ENCODE results near the gene FGFR4. TPM values are rescaled to one million over a fixed set of nuclear protein-coding genes. Genes with fewer than 3 reads are reported as not detected.

FGFR4 gene
- total and polyA plus RNA-seq, 2 of the 8 experiments (the other 6 are each of a cell fraction or from before 2014, with no cell fraction given), result 61.4 to 88.4 TPM

DNA sequence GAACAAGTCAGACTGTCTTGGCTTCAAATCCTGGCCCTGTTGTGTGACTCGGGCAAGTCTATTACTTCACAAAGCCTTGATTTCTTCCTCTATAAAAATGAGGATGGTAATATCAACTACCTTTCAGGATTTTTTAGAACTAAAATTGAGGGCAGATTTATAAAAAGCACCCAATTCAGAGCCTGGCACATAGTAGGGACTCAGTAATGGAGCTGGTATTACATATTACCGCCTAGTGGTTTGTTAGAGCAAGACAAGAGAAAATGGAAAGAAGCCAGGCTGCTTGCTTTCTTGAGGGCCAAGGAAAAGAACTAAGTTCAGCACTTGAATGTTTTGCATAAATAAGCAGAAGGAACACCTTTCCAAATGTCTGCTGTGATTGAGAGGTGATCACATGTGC lies 44.8 kb upstream of the FGFR4 start:
- POLR2A ChIA-PET (ENCODE audit: partially characterized antibody), result interaction anchor here (1.1 kb wide), 1 partner anchor 8 kb away, joined by 4 read pairs; no protein-coding TSS in a partner anchor
- DNase-seq (ENCODE audit: low read depth in 1 of 2, low spot score in 2 of 2), result no peak
- TF ChIP-seq ASH2L (IDR thresholded peaks at IDR 0.05; ENCODE audit: low read length), result no peak
- no peak for TF ChIP-seq CEBPB (IDR thresholded peaks at IDR 0.05; ENCODE audit: low read depth, low read length)
- TF ChIP-seq ATF2 (IDR thresholded peaks at IDR 0.05; ENCODE audit: low read length), result no peak
- no peak for TF ChIP-seq YY1 (IDR thresholded peaks at IDR 0.05; ENCODE audit: low read depth, low read length)
- no peak for TF ChIP-seq CBX5 (IDR thresholded peaks at IDR 0.05; ENCODE audit: low read depth, low read length)
- TF ChIP-seq CTCF (IDR thresholded peaks at IDR 0.05; ENCODE audit: control extremely low read depth in 1 of 3, insufficient read depth in 1 of 3, low read depth in 1 of 3, low read length in 3 of 3), result no peak
- TF ChIP-seq PHF8 (conservative IDR thresholded peaks at IDR 0.05; ENCODE audit: low read depth, low read length), result no peak
- TF ChIP-seq SIRT6 (IDR thresholded peaks at IDR 0.05; ENCODE audit: low read length), result no peak
- no peak for TF ChIP-seq TAF1 (IDR thresholded peaks at IDR 0.05; ENCODE audit: low read depth, low read length)
- TF ChIP-seq EZH2 (IDR thresholded peaks at IDR 0.05; ENCODE audit: low read depth, low read length, severe bottlenecking), result no peak

More for the DNA sequence above, 44.8 kb upstream of the FGFR4 start:
- Histone ChIP-seq H2BK120ac (replicated peaks; ENCODE audit: low read depth, low read length) (no peak overlapping the region), H3K9me3 (ENCODE audit: insufficient read depth in 2 of 2, low read depth in 1 of 2, low read length in 1 of 2) (no peaks in the 10 kb centered on the region), H2BK20ac (ENCODE audit: low read length) (no peak overlapping the region), H3K4ac (replicated peaks; ENCODE audit: insufficient read length, low read depth, low read length) (no peak overlapping the region), H2AK5ac (ENCODE audit: low read depth, low read length) (no peak overlapping the region), H3K23me2 (ENCODE audit: low read depth, low read length) (no peaks in the 10 kb centered on the region), H3K79me1 (ENCODE audit: low read depth, low read length) (no peaks in the 10 kb centered on the region), H2BK15ac (ENCODE audit: low read length) (no peak overlapping the region), H3K4me3 (ENCODE audit: extremely low read depth in 1 of 4, insufficient read depth in 2 of 4, low read depth in 3 of 4, low read length in 4 of 4) (no peak overlapping the region), H3K36me3 (ENCODE audit: control insufficient read depth in 2 of 4, insufficient read depth in 4 of 4, low read length in 3 of 4) (peaks cover 6 to 31% (median 16%) of the 10 kb centered on the region in 4 experiments; a peak in 7 of 8 replicates), H4K5ac (ENCODE audit: insufficient read length, low read depth, low read length) (no peak overlapping the region), H3K9ac (replicated peaks in 1 of 4; ENCODE audit: extremely low read depth in 1 of 4, low read depth in 3 of 4, low read length in 3 of 4) (no peak overlapping the region), H2BK5ac (ENCODE audit: low read depth, low read length) (no peak overlapping the region), H3K18ac (ENCODE audit: extremely low read depth, low read length) (no peak overlapping the region), H2BK12ac (ENCODE audit: low read depth, low read length) (no peak overlapping the region), H4K91ac (replicated peaks; ENCODE audit: insufficient read length, low read length) (no peak overlapping the region), H3K79me2 (ENCODE audit: control insufficient read depth in 1 of 2, insufficient read depth in 2 of 2, low read length in 2 of 2) (peaks cover 5 to 15% of the 10 kb centered on the region in 2 experiments; a peak in 3 of 4 replicates), H3K27me3 (replicated peaks in 1 of 4; ENCODE audit: control insufficient read depth in 3 of 4, extremely low read depth in 1 of 4, insufficient read depth in 3 of 4, low read length in 3 of 4) (no peaks in the 10 kb centered on the region), H2AFZ (ENCODE audit: low read length) (no peak overlapping the region), H3K4me2 (ENCODE audit: insufficient read depth in 1 of 2, low read depth in 2 of 2, low read length in 2 of 2) (no peak overlapping the region), H3K23ac (ENCODE audit: insufficient read length) (no peak overlapping the region), H3K56ac (replicated peaks; ENCODE audit: insufficient read length, low read depth, low read length) (no peak overlapping the region), H3K14ac (ENCODE audit: insufficient read length) (no peak overlapping the region), H3K27ac (ENCODE audit: low read depth, low read length) (no peak overlapping the region), H3K4me1 (replicated peaks in 1 of 4; ENCODE audit: control insufficient read depth in 3 of 4, insufficient read depth in 4 of 4, low read length in 3 of 4) (no peaks in the 10 kb centered on the region), H4K8ac (ENCODE audit: extremely low read depth, insufficient read depth, low read length) (no peak overlapping the region), H4K20me1 (replicated peaks in 1 of 2; ENCODE audit: control insufficient read depth in 1 of 2, insufficient read depth in 2 of 2, low read length in 2 of 2) (peaks cover 0 to 4% of the 10 kb centered on the region in 2 experiments)
- FAIRE-seq, result no peak
- CTCF ChIA-PET (ENCODE audit: partially characterized antibody), result interaction anchor here (0.7 to 2.2 kb wide), 10 partner anchors 9 to 181 kb away, joined by 3 to 9 read pairs (median 4); no protein-coding TSS in a partner anchor
- 81% methylated on average over 2 of the region's 2 CpGs; no CpG with 5 or more reads in 1 of the 2 experiments for WGBS, 2 experiments (ENCODE audit: extremely low coverage in 1 of 2, insufficient coverage in 1 of 2, insufficient read length in 1 of 2, insufficient replicate concordance in 2 of 2, low coverage in 1 of 2, low lambda C conversion rate in 2 of 2, missing lambda C conversion rate in 1 of 2)
